Testis (tissue), 3 donors: Measurements from ENCODE around the gene CCNY. TPM values are rescaled to one million over a fixed set of nuclear protein-coding genes. Genes with fewer than 3 reads are reported as not detected.

ENCODE experiments used
- DNase-seq: peaks from one replicate; pipeline ENCODE4 v3.0.0-alpha.2; 2019
- H3K27ac ChIP-seq, 2 donors: fragments of 200-600 bp; sonication (generic); one replicate each; pipeline ENCODE4 v1.5.1; 2019
- H3K27me3 ChIP-seq: fragments of 200-600 bp; sonication (generic); one replicate; pipeline ENCODE4 v1.5.1; 2019
- H3K36me3 ChIP-seq: fragments of 200-600 bp; sonication (generic); one replicate; pipeline ENCODE4 v1.5.1; 2017; ENCODE audit warnings: low read depth; ENCODE audit errors: missing control alignments
- H3K4me1 ChIP-seq: fragments of 200-600 bp; sonication (generic); one replicate; pipeline ENCODE4 v1.5.1; 2019
- H3K4me3 ChIP-seq, 2 donors: fragments of 200-600 bp; sonication (generic); one replicate each; pipeline ENCODE4 v1.5.1; 2017 to 2019
- H3K9me3 ChIP-seq: fragments of 200-600 bp; sonication (generic); one replicate; pipeline ENCODE4 v1.5.1; 2017
- CTCF ChIP-seq, 3 experiments: fragments of 450-650 bp in 2 of 3; fragments of 200-600 bp in 1 of 3; sonication (generic) in 1 of 3; IDR thresholded peaks; one replicate each; pipeline ENCODE4 v1.5.1; 2016 to 2019; ENCODE audit warnings: antibody characterized with exemption in 3 of 3, mild to moderate bottlenecking in 2 of 3, moderate library complexity in 1 of 3
- POLR2A ChIP-seq: fragments of 450-650 bp; IDR thresholded peaks from one replicate; pipeline ENCODE4 v1.6.1; 2017; ENCODE audit warnings: antibody characterized with exemption, mild to moderate bottlenecking, moderate library complexity
- WGBS, 2 donors: methylation state at CpG; one replicate each; pipeline ENCODE4 v1.1.5; 2018; 5-methylcytosine and 5-hydroxymethylcytosine counted together
- intact Hi-C: fragments of 100-400 bp; cut with DNase I; formaldehyde crosslinking; loops from one replicate; pipeline ENCODE4 v1.15.1; 2023; ENCODE audit warnings: low total_unique reads
- polyA plus RNA-seq: library from polyadenylated mRNA; stranded (reverse); fragments of 350-450 nt; fragmentation: Illumina TruSeq; extraction: RNeasy Lipid Tissue Mini Kit (QIAGEN cat#74804); gene quantifications from one replicate; pipeline ENCODE4 v1.2.3, GENCODE V29; 2014; ENCODE audit warnings: low read depth, low replicate concordance; ENCODE audit not compliant: insufficient read depth
- total RNA-seq, 2 donors: library from RNA; depleted of rRNA; stranded (reverse); fragments of >200 nt; gene quantifications; one replicate each; pipeline ENCODE4 v1.2.3, GENCODE V29; 2016

CCNY gene
- total and polyA plus RNA-seq, 3 donors from 2014 or later, result 103 to 380 (median 132) TPM

GRCh38 chr10:35392482-35393228 is 56.3 kb downstream of the CCNY start:
- Histone ChIP-seq H3K9me3 (no peaks in the 10 kb centered on the region), H3K27ac (no peak overlapping the region), H3K27me3 (no peaks in the 10 kb centered on the region), H3K4me3 (no peak overlapping the region), H3K36me3 (no peaks in the 10 kb centered on the region), H3K4me1 (peaks cover 3% of the 10 kb centered on the region)
- WGBS, 2 donors, result 87 to 93% methylated on average over 8 of the region's 8 CpGs
- DNase-seq, result no peak
- TF ChIP-seq POLR2A (no peak), CTCF (IDR thresholded peaks at IDR 0.05) (no peak)
- intact Hi-C loops, result no loop called here

GRCh38 chr10:35394411-35394851 is 58.1 kb downstream of the CCNY start:
- TF ChIP-seq POLR2A (no peak), CTCF (IDR thresholded peaks at IDR 0.05) (no peak)
- no peaks in the 10 kb centered on the region for H3K27me3 ChIP-seq
- intact Hi-C loops, result no loop called here
- no peak overlapping the region for H3K27ac ChIP-seq
- no peak for DNase-seq
- no peak overlapping the region for H3K4me3 ChIP-seq
- peaks cover 7% of the 10 kb centered on the region for H3K4me1 ChIP-seq
- WGBS, 2 donors, result 84 to 90% methylated on average over 6 of the region's 6 CpGs
- no peaks in the 10 kb centered on the region for H3K9me3 ChIP-seq
- H3K36me3 ChIP-seq, result no peaks in the 10 kb centered on the region

- Histone ChIP-seq H3K27ac (no peak overlapping the region), H3K4me3 (no peak overlapping the region), H3K36me3 (no peaks in the 10 kb centered on the region), H3K27me3 (no peaks in the 10 kb centered on the region), H3K9me3 (no peaks in the 10 kb centered on the region), H3K4me1 (peaks cover 12% of the 10 kb centered on the region)
- no peak for DNase-seq
- TF ChIP-seq POLR2A (no peak), CTCF (IDR thresholded peaks at IDR 0.05) (no peak)
- 89 to 91% methylated on average over 3 of the region's 3 CpGs for WGBS, 2 donors
- intact Hi-C loops, result no loop called here
Measured at GRCh38 chr10:35394934-35395333, 58.6 kb downstream of the CCNY start.

- intact Hi-C loops, result no loop called here
- no peak overlapping the region for H3K27ac ChIP-seq
- no peak for DNase-seq
- WGBS, 2 donors, result 83 to 84% methylated on average over 11 to 12 of the region's 12 CpGs
- no peaks in the 10 kb centered on the region for H3K9me3 ChIP-seq
- H3K4me1 ChIP-seq, result peaks cover 22% of the 10 kb centered on the region
- no peaks in the 10 kb centered on the region for H3K36me3 ChIP-seq
- TF ChIP-seq CTCF (IDR thresholded peaks at IDR 0.05) (no peak), POLR2A (no peak)
- no peaks in the 10 kb centered on the region for H3K27me3 ChIP-seq
- H3K4me3 ChIP-seq, result no peak overlapping the region
Measured at GRCh38 chr10:35396560-35397434, 60.5 kb downstream of the CCNY start.
